Astrocyte (in vitro differentiated cells and primary cell): Measurements from ENCODE around the gene ESAM. TPM values are rescaled to one million over a fixed set of nuclear protein-coding genes. Genes with fewer than 3 reads are reported as not detected.

Source experiments
- DNase-seq: peaks from one replicate; pipeline ENCODE4 v3.0.0-alpha.2; 2010; ENCODE audit warnings: low read depth
- FAIRE-seq: peaks from 2 replicates; lab custom pipeline; 2011; peaks lifted over from hg19 to GRCh38; lab: Jason Lieb, UNC
- H2AFZ ChIP-seq: 2 replicates; pipeline ENCODE4 v1.6.0; 2012; ENCODE audit warnings: low read depth, low read length, inconsistent platforms
- H3K27ac ChIP-seq: 2 replicates; pipeline ENCODE4 v1.5.1; 2011; ENCODE audit warnings: low read depth, low read length, inconsistent platforms
- H3K27me3 ChIP-seq: 2 replicates; pipeline ENCODE4 v1.6.0; 2011; ENCODE audit warnings: low read length, inconsistent platforms; ENCODE audit not compliant: insufficient read depth
- H3K36me3 ChIP-seq: 2 replicates; pipeline ENCODE4 v1.5.1; 2011; ENCODE audit warnings: low read length, inconsistent platforms; ENCODE audit not compliant: insufficient read depth
- H3K4me1 ChIP-seq: 2 replicates; pipeline ENCODE4 v1.5.1; 2011; ENCODE audit warnings: low read length, inconsistent platforms; ENCODE audit not compliant: insufficient read depth
- H3K4me2 ChIP-seq: 2 replicates; pipeline ENCODE4 v1.6.0; 2012; ENCODE audit warnings: low read length, inconsistent platforms
- H3K4me3 ChIP-seq: 2 replicates; pipeline ENCODE4 v1.5.1; 2011; ENCODE audit warnings: low read depth, mild to moderate bottlenecking, low read length, inconsistent platforms; ENCODE audit not compliant: insufficient read depth
- H3K79me2 ChIP-seq: 2 replicates; pipeline ENCODE4 v1.6.0; 2012; ENCODE audit warnings: mild to moderate bottlenecking, low read length, inconsistent platforms; ENCODE audit not compliant: insufficient read depth
- H3K9ac ChIP-seq: 2 replicates; pipeline ENCODE4 v1.6.0; 2012; ENCODE audit warnings: mild to moderate bottlenecking, low read length, inconsistent platforms
- H3K9me3 ChIP-seq: 2 replicates; pipeline ENCODE4 v1.5.1; 2012; ENCODE audit warnings: low read depth, mild to moderate bottlenecking, low read length, inconsistent platforms; ENCODE audit not compliant: insufficient read depth
- H4K20me1 ChIP-seq: 2 replicates; pipeline ENCODE4 v1.6.0; 2012; ENCODE audit warnings: low read length, inconsistent platforms; ENCODE audit not compliant: insufficient read depth
- H3K27ac Mint-ChIP-seq: one replicate; pipeline ENCODE4 v1.8.0; 2021; ENCODE audit warnings: mild to moderate bottlenecking, mixed read lengths; ENCODE audit not compliant: unreplicated experiment
- H3K27me3 Mint-ChIP-seq: one replicate; pipeline ENCODE4 v1.8.0; 2021; ENCODE audit warnings: low read depth, mixed read lengths; ENCODE audit not compliant: unreplicated experiment
- H3K36me3 Mint-ChIP-seq: one replicate; pipeline ENCODE4 v1.8.0; 2021; ENCODE audit warnings: low read depth, mixed read lengths; ENCODE audit not compliant: unreplicated experiment
- H3K4me1 Mint-ChIP-seq: one replicate; pipeline ENCODE4 v1.8.0; 2021; ENCODE audit warnings: low read depth, mixed read lengths; ENCODE audit not compliant: unreplicated experiment
- H3K4me3 Mint-ChIP-seq: one replicate; pipeline ENCODE4 v1.8.0; 2021; ENCODE audit warnings: mild to moderate bottlenecking, moderate library complexity, mixed read lengths; ENCODE audit not compliant: unreplicated experiment
- H3K9me3 Mint-ChIP-seq: one replicate; pipeline ENCODE4 v1.8.0; 2021; ENCODE audit warnings: mild to moderate bottlenecking, mixed read lengths; ENCODE audit not compliant: unreplicated experiment
- EZH2 ChIP-seq: IDR thresholded peaks from 2 replicates; pipeline ENCODE4 v1.6.1; 2012; ENCODE audit warnings: mild to moderate bottlenecking, low read length, inconsistent platforms; ENCODE audit not compliant: insufficient read depth
- total RNA-seq: library from RNA; stranded (reverse); gene quantifications from 2 replicates; pipeline ENCODE4 v1.2.1, GENCODE V29; 2021
- TF ChIP-seq, protein P1 (sequence below): IDR thresholded peaks from 2 replicates; pipeline ENCODE4 v1.5.1; 2011; ENCODE audit warnings: low read depth, mild to moderate bottlenecking, inconsistent platforms, low read length, moderate library complexity; ENCODE audit not compliant: insufficient read depth

Gene ESAM
- total RNA-seq, 1 donor from 2014 or later, result 22.0 TPM

DNA sequence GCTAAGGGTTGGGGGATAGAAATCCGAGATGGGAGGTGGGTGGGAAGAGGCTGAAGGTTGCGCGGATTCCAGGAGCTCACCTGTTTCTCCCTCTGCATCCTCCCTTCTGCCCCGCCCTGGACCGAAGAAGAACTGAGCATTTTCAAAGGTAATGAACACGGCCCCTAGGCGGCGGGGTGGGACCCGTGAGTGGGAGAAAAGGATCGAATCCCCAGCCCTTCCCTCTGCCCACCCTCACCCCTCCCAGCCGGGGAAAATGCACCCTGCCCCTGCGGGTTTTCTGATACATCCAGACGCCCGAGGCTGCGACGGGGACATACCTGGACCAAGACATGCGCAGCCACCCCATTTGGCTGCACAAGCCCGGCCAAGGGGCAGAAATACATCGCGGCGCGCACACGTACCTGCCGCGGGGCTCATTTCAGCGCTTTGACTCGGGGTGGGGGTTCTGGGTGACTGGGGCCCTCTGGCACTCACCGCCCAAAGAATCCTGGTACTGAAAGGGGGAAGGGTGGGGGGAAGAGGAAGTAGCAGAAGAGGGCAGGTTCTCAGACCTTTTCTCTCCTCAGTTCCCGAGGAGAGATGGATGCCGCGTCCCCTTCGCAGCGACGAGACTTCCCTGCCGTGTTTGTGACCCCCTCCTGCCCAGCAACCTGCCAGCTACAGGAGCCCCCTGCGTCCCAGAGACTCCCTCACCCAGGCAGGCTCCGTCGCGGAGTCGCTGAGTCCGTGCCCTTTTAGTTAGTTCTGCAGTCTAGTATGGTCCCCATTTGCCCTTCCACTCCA, 16.1 kb downstream of the ESAM start:
- H3K36me3 ChIP-seq, result no peaks in the 10 kb centered on the region
- H3K9ac ChIP-seq, result peak overlapping the region; percentile 52
- FAIRE-seq, result no peak
- Mint-ChIP-seq H3K27ac (peak overlapping the region; percentile 82), H3K27me3 (peaks cover 77% of the 10 kb centered on the region), H3K36me3 (peaks cover 4% of the 10 kb centered on the region), H3K4me1 (peaks cover 12% of the 10 kb centered on the region), H3K9me3 (peaks cover 3% of the 10 kb centered on the region), H3K4me3 (peak overlapping the region; percentile 93)
- peaks cover 4% of the 10 kb centered on the region for H4K20me1 ChIP-seq
- H3K27ac ChIP-seq, result no peak overlapping the region
- H2AFZ ChIP-seq, result peak overlapping the region; percentile 69
- TF ChIP-seq EZH2, result no peak
- TF ChIP-seq, protein P1, sequence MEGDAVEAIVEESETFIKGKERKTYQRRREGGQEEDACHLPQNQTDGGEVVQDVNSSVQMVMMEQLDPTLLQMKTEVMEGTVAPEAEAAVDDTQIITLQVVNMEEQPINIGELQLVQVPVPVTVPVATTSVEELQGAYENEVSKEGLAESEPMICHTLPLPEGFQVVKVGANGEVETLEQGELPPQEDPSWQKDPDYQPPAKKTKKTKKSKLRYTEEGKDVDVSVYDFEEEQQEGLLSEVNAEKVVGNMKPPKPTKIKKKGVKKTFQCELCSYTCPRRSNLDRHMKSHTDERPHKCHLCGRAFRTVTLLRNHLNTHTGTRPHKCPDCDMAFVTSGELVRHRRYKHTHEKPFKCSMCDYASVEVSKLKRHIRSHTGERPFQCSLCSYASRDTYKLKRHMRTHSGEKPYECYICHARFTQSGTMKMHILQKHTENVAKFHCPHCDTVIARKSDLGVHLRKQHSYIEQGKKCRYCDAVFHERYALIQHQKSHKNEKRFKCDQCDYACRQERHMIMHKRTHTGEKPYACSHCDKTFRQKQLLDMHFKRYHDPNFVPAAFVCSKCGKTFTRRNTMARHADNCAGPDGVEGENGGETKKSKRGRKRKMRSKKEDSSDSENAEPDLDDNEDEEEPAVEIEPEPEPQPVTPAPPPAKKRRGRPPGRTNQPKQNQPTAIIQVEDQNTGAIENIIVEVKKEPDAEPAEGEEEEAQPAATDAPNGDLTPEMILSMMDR, result no peak
- peaks cover 33% of the 10 kb centered on the region for H3K4me1 ChIP-seq
- H3K4me2 ChIP-seq, result peak overlapping the region; percentile 97
- H3K27me3 ChIP-seq, result peaks cover 14% of the 10 kb centered on the region
- no peaks in the 10 kb centered on the region for H3K79me2 ChIP-seq
- peak overlapping the region; percentile 69 for H3K4me3 ChIP-seq
- no peak for DNase-seq
- H3K9me3 ChIP-seq, result no peaks in the 10 kb centered on the region

GRCh38 chr11:124745270-124745834, 16.7 kb downstream of the ESAM start:
- no peak overlapping the region for H3K9ac ChIP-seq
- H3K4me3 Mint-ChIP-seq, result peak overlapping the region; percentile 54
- peak overlapping the region; percentile 30 for H3K27ac Mint-ChIP-seq
- peaks cover 14% of the 10 kb centered on the region for H3K27me3 ChIP-seq
- TF ChIP-seq EZH2, result peak; percentile 74
- TF ChIP-seq, protein P1, result no peak
- no peaks in the 10 kb centered on the region for H3K9me3 ChIP-seq
- no peaks in the 10 kb centered on the region for H3K79me2 ChIP-seq
- peaks cover 3% of the 10 kb centered on the region for H3K9me3 Mint-ChIP-seq
- no peak overlapping the region for H2AFZ ChIP-seq
- H3K4me1 Mint-ChIP-seq, result peaks cover 12% of the 10 kb centered on the region
- H3K36me3 Mint-ChIP-seq, result peaks cover 4% of the 10 kb centered on the region
- H3K4me1 ChIP-seq, result peaks cover 33% of the 10 kb centered on the region
- FAIRE-seq (no peak), DNase-seq (no peak)
- H4K20me1 ChIP-seq, result peaks cover 4% of the 10 kb centered on the region
- H3K27me3 Mint-ChIP-seq, result peaks cover 76% of the 10 kb centered on the region
- no peak overlapping the region for H3K27ac ChIP-seq
- no peak overlapping the region for H3K4me3 ChIP-seq
- H3K4me2 ChIP-seq, result peak overlapping the region; percentile 97
- no peaks in the 10 kb centered on the region for H3K36me3 ChIP-seq
